ENCODE measurements around the gene TSSK3. TPM values are rescaled to one million over a fixed set of nuclear protein-coding genes. Genes with fewer than 3 reads are reported as not detected.

TSSK3 gene
- total and polyA plus RNA-seq, 9 of the 15 experiments (the other 6 are each of a cell fraction or from before 2014, with no cell fraction given), result 0.27 to 2.8 (median 1.9) TPM

GRCh38 chr1:32399843-32400242 lies 37.5 kb downstream of the TSSK3 start (continued):
- TF ChIP-seq LEF1 (IDR thresholded peaks at IDR 0.05) (peak; percentile 43; the same call in 1 of the 2 replicates), THAP7 (CRISPR knock-in tag; IDR thresholded peaks at IDR 0.05) (no peak), E2F4 (CRISPR knock-in tag; IDR thresholded peaks at IDR 0.05; ENCODE audit: low read depth) (no peak), NR2C2 (CRISPR knock-in tag; IDR thresholded peaks at IDR 0.05) (no peak), NR2C2 (tag; IDR thresholded peaks at IDR 0.05) (no peak), RFX5 (IDR thresholded peaks at IDR 0.05; ENCODE audit: low read depth, low read length) (no peak), ZNF717 (CRISPR knock-in tag; IDR thresholded peaks at IDR 0.05) (no peak), ARHGAP35 (IDR thresholded peaks at IDR 0.05; ENCODE audit: partially characterized antibody) (no peak), JUND (IDR thresholded peaks at IDR 0.05; ENCODE audit: borderline replicate concordance, low read depth, low read length) (no peak), JUND (tag; IDR thresholded peaks at IDR 0.05; ENCODE audit: borderline replicate concordance, low read depth, low read length) (no peak), CHD7 (IDR thresholded peaks at IDR 0.05; ENCODE audit: low read depth, low read length) (no peak), EZH2 (IDR thresholded peaks at IDR 0.05; ENCODE audit: borderline replicate concordance, low read depth, low read length) (no peak), TAL1 (IDR thresholded peaks at IDR 0.05) (peak; percentile 69; the same call in 1 of the 2 replicates), ZNF707 (CRISPR knock-in tag; conservative IDR thresholded peaks at IDR 0.05) (no peak), NELFE (IDR thresholded peaks at IDR 0.05; ENCODE audit: insufficient read depth, insufficient read length) (no peak), HDAC1 (IDR thresholded peaks at IDR 0.05) (0 out of 4 replicates have a peak, but pooled peaks of 1 of the 2 experiments have one; percentile 24), ETV6 (IDR thresholded peaks at IDR 0.05; ENCODE audit: borderline replicate concordance in 1 of 2, low read depth in 2 of 2, low read length in 1 of 2) (no peak), ETV6 (CRISPR knock-in tag; IDR thresholded peaks at IDR 0.05; ENCODE audit: borderline replicate concordance) (no peak)
